Measurements from ENCODE around the gene N4BP2L2.

The N4BP2L2 gene

DNA sequence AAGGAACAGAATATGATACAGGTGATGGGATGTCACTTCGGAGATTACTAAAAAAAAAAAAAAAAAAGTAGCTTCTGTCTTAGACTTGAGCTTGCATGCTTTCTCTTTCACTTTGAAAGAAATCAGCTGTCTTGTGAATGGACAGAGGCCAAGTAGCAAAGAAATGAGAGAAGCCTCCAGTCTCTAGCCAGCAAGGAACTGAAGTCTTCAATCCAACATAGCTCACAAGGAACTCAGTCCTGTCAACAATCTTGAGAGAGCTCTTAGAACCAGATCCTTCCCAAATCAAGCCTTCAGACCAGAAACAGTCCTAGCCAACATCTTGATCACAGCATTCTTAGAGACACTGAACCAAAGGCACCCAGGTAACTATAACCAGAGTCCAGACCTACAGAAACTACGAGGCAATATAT, 7.7 kb downstream of the N4BP2L2 start:
- DNase-seq (ENCODE audit: low spot score) = no peak

DNA sequence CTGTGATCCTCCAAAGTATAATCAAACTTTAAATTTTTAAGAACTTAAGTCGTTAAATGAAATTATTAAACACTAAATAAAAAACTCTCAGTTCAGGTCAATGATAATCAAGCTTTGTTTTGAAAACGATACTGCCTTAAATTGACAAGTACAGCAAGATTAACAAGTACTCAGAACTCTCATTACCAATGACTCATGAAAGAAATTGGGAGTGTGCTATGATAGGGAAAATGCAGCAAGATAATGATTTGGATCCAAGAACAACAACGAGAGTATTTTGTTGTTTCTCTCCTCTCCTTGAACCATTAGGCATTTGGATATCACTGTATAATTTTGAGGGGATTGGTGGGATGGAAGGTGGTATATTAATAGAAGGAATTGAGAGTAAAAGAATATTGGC, 10.2 kb downstream of the N4BP2L2 start:
- DNase-seq (ENCODE audit: low spot score) = no peak

DNA sequence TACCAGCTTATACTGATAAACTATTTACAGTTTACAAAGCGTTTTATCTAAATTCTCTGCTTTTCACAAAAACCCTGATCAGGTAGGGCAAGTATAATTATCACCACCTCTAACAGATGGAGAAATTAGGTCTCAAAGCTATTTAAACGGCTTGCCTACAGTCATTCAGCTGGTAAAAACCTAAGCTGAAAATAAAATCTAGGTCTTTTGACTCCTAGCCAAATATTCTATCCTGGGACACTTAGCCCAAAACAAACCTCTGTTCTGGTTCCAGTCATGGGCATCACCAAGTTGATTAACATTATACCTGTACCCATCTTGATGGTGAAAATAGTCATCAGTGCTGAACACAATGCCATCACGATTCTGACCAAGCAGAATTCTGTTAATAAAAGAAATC, 11.4 kb downstream of the N4BP2L2 start:
- DNase-seq (ENCODE audit: low spot score) = no peak

DNA sequence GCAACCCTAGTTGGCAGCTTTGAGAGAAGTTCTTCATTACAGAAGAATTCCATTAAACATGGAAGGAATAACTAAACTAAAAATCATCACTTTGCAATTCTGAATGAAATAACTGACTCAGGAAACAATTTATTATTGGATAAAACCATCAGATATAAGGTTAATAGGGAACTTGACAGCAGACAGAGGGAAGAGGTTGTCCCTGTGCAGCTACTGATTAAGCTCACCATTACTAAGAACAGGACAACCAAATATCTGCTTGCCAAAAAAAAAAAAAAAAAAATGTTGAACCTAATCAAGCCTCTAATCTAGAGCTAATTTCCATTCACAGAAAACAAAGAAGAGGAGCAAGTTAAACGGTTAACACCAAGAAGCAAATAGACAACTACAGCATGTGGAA, 12.8 kb downstream of the N4BP2L2 start:
- no peak for DNase-seq (ENCODE audit: low spot score)

DNA sequence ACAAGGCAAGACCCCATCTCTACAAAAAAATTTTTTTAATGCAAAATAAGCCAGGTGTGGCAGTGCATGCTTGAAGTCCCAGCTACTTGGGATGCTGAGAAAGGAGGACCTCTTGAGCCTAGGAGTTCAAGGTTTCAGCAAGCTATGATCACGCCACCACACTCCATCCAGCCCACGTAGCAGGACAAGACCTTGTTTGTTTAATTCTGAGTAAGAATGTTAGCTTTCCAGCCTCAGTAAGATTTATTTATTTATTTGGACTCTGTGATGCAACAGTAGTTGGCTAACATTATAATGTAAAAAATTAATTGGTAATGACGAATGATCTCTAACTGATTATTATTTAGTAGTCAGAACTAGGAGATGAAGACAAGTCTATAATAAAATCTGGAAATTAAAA, 23.3 kb downstream of the N4BP2L2 start:
- no peak for DNase-seq (ENCODE audit: low spot score)

DNA sequence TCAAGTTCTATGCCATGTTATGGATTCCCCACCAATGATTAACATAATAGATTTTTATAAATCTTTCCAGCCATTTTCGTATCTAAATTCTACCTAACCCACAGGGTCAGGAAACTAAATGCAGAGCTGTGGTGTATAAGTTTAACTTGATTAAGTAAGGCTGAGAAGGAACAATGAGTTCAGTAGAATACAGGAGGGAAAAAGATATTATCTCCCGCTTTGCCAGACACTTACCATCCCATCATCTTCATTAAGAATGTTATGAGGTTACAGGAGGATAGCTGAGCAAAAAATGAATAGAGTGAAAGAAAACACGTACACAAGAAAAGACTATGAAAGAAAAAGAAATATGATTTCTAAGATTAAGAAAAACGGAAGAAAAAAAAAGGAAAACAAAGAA, 27.1 kb downstream of the N4BP2L2 start:
- DNase-seq (ENCODE audit: low spot score) = peak; percentile 92

DNA sequence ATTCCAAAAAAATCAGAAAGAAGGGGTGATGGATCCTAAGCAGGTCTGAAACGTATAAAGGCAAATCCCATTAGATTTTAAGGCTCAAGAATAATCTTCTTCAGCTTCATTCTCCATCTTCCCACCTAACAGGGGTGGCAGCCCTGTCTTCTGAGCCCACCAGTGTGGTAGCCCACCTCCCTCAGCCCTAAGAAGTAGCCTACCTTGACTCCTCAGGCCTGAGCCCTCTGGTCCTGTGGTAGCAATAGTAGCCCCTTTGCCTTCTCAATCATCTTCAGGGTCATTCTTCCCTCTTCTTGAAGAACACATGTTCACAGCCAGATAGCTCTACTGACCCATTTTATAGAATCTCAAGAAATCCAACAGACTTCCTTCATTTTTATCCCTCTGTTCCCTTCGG, 33.7 kb downstream of the N4BP2L2 start:
- DNase-seq (ENCODE audit: low spot score) = no peak

DNA sequence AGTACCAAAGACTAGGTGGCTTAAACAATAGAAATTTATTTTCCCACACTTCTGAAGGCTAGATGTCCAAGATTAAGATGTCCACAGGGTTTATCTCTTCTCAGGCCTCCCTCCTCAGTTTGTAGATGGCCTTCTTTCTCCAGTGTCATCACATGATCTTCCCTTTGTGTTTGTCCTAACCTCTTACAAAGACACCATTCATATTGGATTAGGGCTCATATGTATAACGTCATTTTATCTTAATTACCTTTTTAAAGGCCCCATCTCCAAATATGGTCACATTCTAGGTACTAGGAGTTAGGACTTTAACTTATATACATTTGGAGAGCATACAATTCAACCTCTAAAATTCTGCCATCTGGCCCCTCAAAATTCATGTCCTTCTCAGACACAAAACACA, 34.3 kb downstream of the N4BP2L2 start:
- DNase-seq (ENCODE audit: low spot score) = peak; percentile 10

DNA sequence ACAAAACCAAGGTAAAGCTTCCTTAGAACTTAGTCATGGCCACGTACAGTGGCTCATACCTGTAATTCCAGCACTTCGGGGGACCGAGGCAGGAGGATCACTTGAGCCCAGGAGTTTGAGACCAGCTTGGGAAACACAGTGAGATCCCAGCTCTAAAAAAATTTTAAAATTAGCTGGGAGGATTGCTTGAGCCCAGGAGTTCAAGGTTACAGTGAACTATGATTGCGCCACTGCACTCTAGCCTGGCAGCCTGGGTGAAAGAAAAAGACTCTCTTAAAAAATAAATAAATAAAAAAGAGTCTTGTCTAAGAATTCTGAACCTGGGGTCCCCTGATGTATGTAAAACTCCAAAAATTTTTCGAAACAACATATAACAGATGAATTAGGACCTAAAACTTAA, 34.9 kb downstream of the N4BP2L2 start:
- no peak for DNase-seq (ENCODE audit: low spot score)

DNA sequence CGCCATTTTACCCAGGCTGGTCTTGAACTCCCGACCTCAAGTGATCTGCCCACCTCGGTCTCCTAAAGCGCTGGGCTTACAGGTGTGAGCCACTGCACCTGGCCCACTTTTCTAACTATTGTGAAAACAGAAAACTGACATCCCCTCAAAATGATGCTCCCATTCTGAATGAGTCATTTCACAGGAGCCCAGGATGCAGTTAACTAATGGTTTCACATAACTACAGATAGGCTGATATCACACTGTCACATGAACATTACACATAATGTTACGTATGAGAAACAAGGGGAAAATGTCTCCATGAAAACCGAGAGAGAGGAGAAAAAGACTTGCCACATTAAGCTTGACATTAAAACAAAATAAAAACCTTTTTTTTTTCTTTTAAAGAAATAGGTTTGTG, 37.5 kb downstream of the N4BP2L2 start:
- DNase-seq (ENCODE audit: low spot score) = no peak

DNA sequence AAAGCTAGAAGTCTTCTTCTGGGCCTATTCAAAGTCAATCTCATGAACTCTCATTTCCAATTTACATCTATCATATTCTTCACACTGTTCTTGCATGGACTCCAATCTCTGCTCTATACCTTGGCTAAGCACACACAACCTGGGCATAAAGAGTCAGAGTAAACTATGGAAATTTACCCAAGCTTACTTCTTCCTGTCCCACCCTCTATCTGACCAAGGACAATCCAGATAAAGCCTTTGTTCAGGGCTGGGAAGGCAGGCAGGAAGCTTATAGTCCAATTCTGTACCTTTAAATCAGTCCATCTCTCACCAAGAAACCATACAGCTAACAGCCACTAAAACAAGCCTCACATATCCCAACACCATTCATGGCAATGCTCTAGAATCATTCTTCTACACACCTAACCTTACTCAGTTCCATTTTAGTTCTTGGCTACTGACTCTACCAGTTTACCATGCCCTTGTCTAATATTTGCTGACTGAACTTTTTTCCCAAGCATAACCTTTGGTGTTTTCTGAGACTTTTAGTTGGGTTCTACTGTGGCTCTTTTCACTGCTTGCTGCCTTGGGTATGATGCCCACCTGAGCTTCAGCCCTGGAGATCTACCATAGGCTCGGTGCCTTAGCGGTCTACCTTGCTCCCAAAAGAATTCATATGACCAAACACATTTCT, 38.9 kb downstream of the N4BP2L2 start:
- DNase-seq (ENCODE audit: low spot score) = no peak

DNA sequence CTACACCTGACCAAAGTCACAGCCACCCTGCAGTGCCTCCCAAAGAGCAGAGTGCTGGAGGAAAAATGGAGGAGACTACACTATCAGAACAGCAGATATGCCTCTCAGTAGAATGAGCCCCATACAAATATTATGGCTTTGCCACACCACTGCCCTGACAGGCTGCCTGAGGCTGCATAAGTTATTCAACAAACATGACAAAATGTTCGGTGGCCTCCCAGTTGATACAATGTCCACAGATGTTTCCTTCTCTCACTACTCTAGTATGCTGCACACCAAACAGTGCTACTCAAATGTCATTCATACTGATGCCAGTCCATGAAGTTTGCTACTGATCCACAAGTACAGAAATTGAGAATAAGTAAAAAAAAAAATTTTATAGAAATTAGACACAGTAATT, 41.0 kb downstream of the N4BP2L2 start:
- no peak for DNase-seq (ENCODE audit: low spot score)

DNA sequence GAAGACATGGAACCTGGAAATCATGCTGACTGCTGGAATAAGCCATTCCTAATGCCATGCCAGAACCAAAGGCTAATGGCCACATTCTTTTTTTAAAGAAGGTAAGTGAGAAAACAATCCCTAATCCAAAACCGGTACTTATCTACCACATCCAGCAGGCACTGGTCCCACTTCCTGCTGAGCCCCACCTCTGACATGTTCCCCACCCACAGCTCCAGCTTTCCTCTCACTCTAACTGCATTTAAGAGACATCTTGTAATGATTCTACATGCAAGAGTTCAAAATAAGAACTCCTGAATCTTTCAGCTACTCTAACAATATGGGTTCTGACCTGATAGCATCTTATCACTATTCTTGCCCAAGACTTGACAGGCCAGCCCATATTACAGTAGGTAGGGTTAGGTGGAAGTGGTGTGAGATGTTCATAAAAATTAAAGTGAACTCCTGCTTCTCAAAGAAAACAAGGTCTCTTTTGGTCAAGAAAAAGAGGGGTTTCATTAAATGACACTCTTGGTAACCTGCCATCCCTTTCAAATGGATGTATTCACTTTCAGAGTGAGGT, 41.9 kb downstream of the N4BP2L2 start:
- DNase-seq (ENCODE audit: low spot score) = no peak

DNA sequence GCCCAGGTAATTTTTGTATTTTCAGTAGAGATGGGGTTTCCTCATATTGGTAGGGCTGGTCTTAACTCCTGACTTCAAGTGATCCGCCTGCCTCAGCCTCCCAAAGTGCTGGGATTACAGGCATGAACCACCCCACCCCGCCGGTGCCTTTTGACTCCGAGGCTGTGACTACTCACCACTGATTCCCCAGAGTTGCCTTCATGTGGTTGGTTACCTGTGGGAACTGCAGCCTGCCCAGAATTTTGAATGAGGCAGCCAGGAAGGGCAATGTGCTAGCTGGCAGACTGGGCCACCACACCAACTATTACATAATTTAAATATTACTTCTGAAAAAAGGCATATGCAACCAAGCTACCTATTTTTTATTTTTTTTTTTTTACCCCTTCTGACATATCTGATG, 42.8 kb downstream of the N4BP2L2 start:
- no peak for DNase-seq (ENCODE audit: low spot score)

DNA sequence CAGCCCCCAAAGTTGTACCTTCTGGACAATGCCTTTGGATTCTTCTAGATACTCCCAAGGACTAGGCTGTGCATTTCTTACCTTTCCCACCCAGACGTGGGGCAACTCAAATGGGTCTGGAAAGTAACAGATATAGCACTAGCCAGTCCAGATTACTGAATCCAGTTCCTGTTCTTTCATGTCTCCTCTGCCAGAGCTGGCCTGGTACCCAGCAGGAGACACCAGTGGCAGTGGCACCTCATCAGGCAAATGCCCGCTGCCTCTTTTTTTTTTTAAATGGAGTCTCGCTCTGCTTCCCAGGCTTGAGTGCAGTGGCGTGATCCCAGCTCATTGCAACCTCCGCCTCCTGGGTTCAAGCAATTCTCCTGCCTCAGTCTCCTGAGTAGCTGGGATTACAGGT, 43.2 kb downstream of the N4BP2L2 start:
- DNase-seq (ENCODE audit: low spot score) = no peak

DNA sequence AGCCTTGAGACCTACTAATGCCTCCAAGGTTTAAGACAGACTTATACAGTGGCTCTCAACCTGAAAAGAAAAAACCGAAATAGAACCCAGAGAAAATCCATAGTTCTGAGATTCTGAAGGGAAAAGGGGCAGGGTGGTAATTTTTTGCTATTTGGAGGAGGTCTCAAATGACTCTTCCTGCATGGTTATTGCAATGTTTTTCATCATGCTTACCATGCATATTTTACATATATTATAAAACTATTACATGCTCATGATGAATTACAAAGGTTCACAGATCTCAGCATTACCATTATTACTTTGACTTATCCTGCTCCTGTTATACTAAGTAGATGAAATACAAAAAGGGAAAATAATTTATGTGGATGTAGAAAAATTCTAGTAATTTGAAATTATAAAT, 47.6 kb downstream of the N4BP2L2 start:
- DNase-seq (ENCODE audit: low spot score) = no peak

DNA sequence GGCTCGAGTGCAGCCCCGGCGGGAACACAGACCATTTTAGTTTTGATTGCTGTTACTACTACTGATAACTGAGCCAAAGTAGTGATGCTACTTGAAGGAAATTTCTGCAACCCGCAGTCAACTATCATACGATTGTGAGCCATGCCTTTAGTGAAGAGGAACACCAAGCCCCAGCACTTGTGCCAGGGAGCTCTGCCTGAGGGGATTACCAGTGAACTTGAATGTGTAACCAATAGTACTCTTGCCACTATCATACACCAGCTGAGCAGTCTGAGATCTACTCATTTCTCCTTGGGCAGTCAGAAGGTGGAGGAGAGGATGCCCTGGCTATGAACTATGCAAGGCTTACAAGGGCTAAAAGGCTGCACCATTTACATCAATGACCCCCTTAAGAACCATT, 61.7 kb downstream of the N4BP2L2 start:
- DNase-seq (ENCODE audit: low spot score) = no peak

DNA sequence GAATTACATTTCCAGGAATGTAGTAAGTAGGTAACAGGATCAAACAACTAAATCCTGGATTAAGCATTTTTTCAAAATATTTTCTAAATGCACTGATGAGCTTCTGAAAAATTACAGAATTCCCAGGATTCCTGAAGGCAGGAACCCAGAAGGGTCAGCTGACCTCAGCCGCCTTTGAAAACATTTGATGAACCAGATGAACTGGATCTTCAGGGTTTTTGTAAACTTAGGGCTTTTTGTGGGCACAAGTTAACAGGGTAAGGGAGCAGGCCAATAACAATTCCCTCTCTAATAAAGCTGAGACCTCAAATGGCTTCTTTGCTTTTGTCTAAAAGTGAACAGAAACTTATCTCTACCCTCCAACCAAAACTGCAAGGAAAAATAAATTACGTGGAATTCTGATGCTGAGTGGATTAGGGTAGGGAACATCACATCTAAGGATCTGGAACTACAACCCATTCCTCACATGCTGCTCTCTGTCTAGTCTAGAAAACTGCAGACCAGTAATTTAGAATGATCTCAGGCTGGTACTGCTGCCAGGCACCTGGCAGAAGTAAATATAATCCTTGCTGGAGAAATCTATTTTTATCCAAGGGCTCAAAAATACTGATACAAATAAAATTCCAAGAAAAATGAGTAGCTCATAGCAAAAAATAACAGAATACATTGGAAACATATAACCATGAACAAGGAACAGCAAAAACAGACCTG, 62.4 kb downstream of the N4BP2L2 start:
- no peak for DNase-seq (ENCODE audit: low spot score)

DNA sequence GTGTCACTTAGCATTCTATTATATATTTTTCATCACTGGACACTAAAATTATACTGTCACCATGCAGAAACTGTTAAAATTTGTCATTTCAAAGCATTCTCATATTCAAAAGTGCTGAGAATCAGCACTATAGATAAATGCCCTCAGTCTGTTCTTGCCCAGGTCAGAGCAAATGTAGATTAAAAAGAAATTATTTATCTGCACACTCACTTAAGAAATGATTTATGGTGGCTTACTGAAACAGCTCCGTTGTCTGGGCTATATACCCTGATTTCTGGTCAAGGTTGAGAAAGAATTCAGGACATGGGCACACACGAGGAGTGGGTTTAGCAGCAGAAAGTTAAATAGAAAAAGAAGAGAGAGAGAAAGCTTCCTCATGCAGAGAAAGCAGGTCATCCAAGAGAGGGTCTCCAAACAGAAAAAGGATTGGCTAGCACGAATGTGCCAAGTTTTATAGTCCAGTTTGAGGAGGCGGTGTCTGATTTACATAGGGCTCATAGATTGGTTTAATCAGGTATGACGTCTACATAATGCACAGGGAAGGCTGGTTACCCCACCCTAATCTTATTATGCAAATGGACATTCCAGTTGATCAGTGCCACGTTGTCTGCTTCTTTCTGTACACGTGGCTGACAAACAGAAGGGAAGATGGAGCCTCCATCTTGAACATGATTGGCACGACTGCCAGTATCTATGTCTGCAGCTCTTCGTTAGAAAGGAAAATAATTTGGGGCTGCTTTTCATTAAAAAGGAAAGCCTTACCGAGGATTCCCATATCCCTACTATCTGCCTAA, 63.4 kb downstream of the N4BP2L2 start:
- DNase-seq (ENCODE audit: low spot score) = peak; percentile 70

DNA sequence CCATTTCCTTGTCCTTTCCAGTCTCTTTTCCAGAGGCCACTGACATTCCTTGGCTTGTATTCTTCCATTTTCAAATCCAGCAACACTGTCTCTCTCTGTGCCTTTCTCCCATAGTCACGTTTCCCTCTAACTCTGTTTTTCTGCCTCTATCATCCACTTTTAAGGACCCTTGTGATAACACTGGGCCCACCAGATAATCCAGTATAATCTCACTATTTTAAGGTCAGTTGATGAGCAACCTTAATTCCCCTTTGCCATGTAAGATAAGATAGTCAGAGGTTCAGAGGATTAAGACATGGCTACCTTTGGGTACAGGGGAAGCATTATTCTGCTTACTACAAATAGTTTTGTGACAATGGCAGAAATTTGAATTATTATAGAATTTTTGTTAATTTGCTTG, 64.9 kb downstream of the N4BP2L2 start:
- no peak for DNase-seq (ENCODE audit: low spot score)

DNA sequence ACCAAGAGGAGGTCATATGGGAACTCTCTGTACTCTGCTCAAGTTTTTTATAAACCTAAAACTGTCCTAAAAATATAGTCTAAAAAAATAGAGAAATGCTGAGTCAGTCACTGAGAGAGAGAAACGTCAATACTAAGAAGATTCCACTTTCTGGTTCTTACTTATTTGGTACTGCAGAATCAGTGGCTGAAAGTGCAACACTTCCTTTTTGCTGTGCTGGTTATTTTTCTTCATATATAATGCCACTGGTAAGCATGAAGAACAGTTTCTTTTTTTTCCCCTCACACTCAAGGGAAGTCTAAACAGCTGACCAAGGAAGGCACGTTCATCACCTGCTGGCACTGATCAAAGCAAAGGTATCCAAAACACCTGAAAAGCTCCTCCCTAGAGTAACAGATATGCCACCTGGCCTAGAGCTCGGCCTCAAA, 66.4 kb downstream of the N4BP2L2 start:
- no peak for DNase-seq (ENCODE audit: low spot score)

DNA sequence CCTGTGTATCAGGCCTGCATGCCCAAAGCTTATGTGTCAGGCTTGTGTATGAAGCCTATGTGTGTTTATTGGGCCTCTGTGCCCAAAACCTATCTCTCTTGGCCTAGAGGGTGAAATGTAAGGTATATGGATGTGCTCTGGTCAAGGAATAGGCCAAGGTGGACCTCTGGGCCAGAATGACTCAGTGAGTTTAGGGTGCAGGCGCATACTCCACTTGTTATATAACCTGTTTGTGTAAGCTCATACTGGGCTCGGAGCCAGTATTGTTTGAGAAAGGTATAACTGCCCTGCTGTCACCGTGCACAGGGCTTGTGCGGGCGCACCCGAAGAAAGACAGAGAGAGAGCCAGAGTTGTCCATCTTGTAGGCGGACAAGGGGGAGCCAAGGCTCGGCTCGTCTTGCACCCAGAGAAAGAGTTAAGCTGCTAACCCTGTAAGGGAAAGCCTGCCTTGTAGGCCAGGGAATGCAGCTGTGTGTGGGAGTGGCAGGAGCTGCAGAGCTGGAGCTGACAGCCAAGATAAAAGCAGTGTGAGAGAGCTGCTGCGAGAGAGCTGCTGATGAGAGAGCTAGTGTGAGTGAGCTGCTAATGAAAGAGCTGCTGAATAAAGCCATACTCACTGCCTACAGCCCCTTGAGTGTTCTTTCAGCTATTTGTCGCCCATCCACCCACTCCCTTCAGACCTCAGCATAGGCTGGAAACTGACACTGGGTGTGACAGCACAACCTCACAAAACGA, 67.2 kb downstream of the N4BP2L2 start:
- no peak for DNase-seq (ENCODE audit: low spot score)

Measured in SK-N-DZ (cell line).